CD4-positive, alpha-beta T cell treated with Interleukin-15 for 1 hour (primary cell): ENCODE data around the gene DGKE.

ENCODE experiments used
- DNase-seq: peaks from one replicate; pipeline ENCODE4 v3.0.0-alpha.2; 2020

DGKE gene

GRCh38 chr17:56851008-56851407 is 17.1 kb downstream of the DGKE start:
- DNase-seq: no peak

GRCh38 chr17:56861899-56862298 is 27.9 kb downstream of the DGKE start:
- no peak for DNase-seq

GRCh38 chr17:56863974-56864373 is 30.0 kb downstream of the DGKE start:
- no peak for DNase-seq

DNA sequence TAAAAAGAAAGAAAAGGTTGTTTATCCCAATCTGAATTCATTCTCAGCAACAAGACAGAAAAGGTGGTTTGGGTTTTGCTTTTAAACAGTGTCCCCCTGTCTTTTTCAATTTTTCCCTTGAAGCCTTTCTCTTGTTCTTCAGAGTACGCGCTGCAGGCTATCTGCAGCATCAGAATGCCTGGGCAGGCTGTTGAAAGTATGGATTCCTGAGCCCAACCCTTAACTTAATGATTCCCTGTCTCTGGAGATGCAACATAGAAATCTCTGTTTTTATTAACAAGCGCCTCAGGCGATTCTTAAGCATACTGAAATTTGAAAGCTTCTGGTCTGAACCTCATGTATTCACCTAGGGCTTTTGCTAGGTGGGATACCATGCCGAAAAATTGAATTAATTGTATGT is 32.1 kb downstream of the DGKE start:
- no peak for DNase-seq

GRCh38 chr17:56866496-56866895 is 32.5 kb downstream of the DGKE start:
- DNase-seq: no peak

DNA sequence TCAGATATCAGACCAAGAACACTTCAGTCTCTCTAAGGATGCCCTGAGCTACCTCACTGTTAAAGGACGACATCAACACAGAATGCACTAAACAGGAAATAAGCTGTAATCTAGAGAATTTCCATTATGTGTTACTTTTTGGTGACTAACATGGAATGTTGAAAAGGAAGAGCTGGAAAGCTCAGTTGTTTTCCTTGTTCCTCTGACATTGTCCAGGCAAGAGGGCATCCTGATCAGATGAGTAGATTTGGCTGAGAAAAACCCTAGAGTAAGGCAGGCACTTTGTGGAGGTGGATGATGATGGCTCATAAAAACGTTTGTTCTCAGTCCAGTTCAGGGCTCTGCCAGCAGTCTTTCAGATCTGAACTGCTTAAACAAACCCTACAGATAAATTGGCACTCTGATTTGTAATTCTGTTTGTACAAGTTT is 34.0 kb downstream of the DGKE start:
- no peak for DNase-seq

DNA sequence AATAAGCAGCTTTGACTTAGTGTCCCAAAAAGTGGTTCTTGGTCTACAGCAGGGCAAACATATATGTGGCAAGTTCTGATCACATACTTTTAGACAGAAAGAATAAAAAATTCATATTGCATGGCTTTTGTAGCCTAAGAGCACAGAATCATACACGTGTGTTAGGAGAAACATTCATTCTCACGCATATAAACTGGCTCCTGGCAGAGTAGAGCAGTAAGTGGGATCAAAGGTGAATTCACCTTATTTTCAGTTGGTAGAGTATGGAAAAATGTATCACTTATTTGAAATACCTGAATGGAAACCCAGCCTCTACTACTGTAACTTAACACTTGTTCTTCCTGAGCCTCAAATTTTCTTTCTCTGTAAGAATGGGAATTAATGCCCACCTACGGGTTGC is 34.8 kb downstream of the DGKE start:
- DNase-seq: no peak

- no peak for DNase-seq
Observed at GRCh38 chr17:56870081-56870651, 36.2 kb downstream of the DGKE start.

DNA sequence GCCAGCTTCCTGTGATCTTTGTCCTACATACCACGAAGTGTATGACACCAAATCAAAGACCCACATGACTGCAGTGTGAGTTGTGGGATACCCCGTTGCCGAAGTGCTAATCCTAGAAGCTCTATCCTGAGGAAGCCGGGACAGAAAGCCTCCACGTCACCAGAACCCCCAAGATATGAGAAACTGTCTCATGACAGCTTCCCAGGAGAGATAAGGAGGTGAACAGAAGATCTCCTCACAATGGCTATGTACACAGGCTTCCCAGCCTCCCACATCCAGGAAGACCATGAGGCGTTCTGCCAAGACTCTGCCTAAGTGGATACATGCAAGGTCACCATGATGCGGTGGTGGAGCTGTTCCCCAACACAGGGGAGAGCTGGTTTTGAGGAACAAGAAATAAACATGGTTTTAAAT is 42.8 kb downstream of the DGKE start:
- no peak for DNase-seq

DNA sequence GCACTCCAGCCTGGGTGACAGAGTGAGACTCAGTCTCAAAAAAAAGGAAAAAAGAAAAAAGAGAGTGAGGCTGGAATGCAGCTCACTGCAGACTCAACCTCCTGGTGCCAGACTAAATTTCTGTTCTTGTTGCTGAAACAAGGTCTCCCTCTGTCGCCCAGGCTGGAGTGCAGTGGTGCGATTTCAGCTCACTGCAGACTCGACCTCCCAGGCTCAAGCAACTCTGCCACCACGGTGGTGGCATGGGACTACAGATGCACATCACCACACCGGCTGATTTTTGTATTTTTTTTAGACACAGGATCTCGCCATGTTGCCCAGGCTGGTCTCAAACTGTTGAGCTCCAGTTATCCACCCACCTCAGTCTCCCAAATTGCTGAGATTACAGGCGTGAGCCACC is 45.3 kb downstream of the DGKE start:
- DNase-seq: no peak

- DNase-seq: no peak
Observed at GRCh38 chr17:56880133-56880532, 46.2 kb downstream of the DGKE start.

- no peak for DNase-seq
Observed at GRCh38 chr17:56880571-56880970, 46.6 kb downstream of the DGKE start.

DNA sequence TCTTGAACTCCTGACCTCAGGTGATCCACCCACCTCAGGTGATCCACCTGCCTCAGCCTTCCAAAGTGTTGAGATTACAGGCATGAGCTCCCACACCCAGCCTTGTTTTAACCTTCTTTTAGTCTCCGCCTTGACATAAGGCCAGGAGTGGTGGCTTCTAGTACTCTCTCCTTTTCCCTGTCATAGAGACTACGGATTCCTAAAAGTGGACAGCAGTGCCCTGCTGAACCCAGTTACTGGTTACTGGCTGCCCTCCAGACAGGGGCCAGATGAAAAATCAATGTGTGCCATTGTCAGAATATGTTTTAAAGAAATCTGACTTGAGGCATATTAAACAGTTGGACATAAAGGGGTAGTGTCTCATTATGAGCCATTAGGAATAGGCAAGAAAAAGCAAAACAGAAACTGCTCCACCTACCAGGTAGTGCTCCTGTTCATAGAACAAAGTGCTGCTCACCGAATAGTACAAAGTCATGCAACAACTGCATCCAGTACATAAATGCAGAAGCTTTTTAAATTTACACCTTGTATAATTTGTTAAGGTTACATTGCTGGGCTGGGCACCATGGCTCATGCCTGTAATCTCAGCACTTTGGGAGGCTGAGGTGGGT is 47.8 kb downstream of the DGKE start:
- DNase-seq: no peak

DNA sequence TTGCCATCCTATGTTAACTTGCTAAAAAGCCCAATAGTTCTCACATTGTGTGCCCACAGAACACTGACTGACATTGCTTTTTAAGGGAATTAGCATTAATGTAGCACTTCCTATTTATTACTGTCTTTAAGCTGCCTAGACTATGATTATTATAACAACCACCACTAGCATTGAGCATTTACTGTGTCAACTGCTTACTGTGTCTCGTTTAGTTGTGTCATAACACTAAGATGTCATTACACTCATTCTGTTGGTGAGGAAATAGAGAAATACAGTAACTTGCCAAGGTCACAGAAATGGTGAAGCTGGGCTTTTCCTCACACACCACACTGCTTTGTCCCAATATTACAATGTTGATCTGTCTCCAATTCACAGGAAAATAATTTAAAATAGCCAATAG is 49.7 kb downstream of the DGKE start:
- no peak for DNase-seq

- DNase-seq: no peak
Observed at GRCh38 chr17:56884483-56885311, 50.7 kb downstream of the DGKE start.

DNA sequence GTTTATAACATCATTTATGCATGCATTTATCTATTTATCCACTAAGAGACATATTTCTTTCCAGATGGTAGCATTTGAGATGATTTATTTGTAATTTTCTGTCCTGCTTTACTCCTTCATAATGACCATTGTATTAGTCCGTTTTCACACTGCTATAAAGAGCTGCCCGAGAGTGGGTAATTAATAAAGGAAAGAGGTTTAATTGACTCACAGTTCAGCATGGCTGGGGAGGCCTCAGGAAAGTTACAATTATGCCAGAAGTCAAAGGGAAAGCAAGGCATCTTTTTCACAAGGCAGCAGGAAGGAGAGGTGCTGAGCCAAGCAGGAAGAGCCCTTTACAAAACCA is 51.3 kb downstream of the DGKE start:
- DNase-seq: no peak

- no peak for DNase-seq
Observed at GRCh38 chr17:56886288-56886731, 52.4 kb downstream of the DGKE start.

GRCh38 chr17:56887105-56887504 is 53.2 kb downstream of the DGKE start:
- DNase-seq: no peak

DNA sequence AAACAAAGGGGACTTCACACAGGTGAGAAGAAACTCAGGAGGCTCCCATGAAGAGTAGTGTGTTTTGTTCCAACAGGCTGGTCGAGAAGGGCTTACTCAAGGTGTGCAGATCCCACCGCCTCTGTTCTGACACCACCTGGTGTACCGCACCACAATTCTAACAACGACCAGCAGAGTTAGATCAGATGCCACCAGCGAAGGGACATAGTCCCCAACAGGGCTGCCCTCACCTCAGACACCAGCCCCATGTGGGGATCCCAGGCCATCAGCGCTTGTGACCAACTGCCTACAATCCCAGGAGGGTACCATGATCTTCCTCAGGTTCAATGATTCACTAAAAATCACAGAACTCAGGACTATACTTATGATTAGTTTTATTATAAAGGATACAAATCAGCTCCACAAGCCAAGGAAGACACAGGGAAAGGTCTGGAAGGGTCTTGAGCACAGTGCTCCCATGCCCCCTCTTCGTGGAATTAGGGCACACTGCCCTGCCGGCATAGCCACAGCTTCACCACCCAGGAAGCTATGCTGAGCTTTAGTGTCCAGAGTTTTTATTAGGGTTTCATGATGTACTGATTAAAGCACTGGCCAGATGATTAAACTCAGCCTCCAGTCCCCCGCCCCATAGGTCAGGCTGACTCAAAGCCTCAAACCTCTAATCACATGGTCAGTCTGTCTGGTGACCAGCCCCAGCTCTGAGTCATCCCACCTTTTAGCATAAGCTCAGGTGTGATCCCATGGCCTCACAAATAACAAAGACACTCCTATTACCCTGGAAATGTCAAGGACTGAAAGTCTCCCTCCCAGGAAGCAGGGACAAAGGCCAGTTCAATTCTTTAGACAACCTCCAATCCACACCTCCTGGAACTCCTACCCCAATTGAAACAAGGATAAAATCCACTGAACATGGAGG is 53.9 kb downstream of the DGKE start:
- no peak for DNase-seq

DNA sequence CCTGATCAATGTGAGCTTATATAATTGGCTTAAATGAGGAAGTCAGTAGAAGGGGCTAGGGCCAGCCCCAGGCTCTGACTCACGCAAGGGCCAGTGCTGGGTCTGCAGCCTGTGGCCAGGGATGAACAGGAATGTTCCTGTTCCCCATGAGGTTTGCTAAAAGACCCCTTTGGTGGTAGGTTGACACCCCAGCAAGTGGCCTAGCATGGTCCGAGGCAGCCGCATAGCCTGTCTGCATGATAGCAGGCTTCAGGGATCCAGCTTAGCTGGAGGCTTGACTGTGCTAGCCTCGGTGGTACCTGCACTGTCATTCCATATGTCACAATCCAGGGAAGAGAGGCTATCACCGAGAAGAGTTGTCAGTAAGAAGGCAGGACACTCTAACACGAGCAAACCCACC is 56.4 kb downstream of the DGKE start:
- DNase-seq: no peak

- DNase-seq: no peak
Observed at GRCh38 chr17:56890906-56891674, 57.1 kb downstream of the DGKE start.

DNA sequence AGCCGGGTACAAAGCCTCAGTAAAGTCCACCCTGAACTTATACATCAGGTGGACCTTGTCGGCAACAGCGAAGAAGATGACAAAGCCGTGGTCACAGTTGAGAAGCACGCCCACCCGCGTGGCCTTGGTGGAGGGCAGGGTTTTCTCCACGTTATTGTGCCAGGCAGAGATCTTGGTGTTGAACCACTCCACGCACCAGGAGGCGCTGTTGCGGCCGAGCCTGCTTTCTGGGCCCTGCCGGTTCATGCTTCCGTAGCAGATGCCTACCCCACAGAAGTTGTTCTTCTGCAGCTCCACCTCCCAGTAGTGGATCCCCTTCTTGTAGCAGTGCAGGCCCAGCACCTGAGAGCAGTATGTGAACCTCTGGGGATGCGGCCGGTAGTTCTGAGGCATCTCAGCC is 57.8 kb downstream of the DGKE start:
- DNase-seq: peak; percentile 38
